NT2/D1 (cell line): ENCODE measurements around the gene MAP2.

Experiments
- DNase-seq: peaks from one replicate; pipeline ENCODE4 v3.0.0-alpha.2; 2011; ENCODE audit warnings: low read depth, low spot score
- H3K27me3 ChIP-seq: 2 replicates; pipeline ENCODE4 v1.6.0; 2011; ENCODE audit warnings: mild to moderate bottlenecking; ENCODE audit not compliant: insufficient read length, insufficient read depth
- H3K36me3 ChIP-seq: 2 replicates; pipeline ENCODE4 v1.6.1; 2011; ENCODE audit warnings: mild to moderate bottlenecking, low read length, mixed read lengths; ENCODE audit not compliant: insufficient read depth, insufficient read length
- H3K4me1 ChIP-seq: 2 replicates; pipeline ENCODE4 v1.5.1; 2011; ENCODE audit not compliant: insufficient read depth, insufficient read length
- H3K4me3 ChIP-seq: 2 replicates; pipeline ENCODE4 v1.5.1; 2011; ENCODE audit warnings: low read depth; ENCODE audit not compliant: insufficient read length
- H3K9ac ChIP-seq: 2 replicates; pipeline ENCODE4 v1.6.0; 2011; ENCODE audit warnings: low read depth; ENCODE audit not compliant: insufficient read length
- H3K9me3 ChIP-seq: 2 replicates; pipeline ENCODE4 v1.5.1; 2011; ENCODE audit warnings: mild to moderate bottlenecking, low read length; ENCODE audit not compliant: insufficient read depth
- SUZ12 ChIP-seq: IDR thresholded peaks from 2 replicates; pipeline ENCODE4 v1.6.1; 2011; ENCODE audit not compliant: insufficient read length, insufficient read depth; ENCODE audit errors: extremely low read depth
- YY1 ChIP-seq: IDR thresholded peaks from 2 replicates; pipeline ENCODE4 v1.6.1; 2011; ENCODE audit not compliant: insufficient read length, insufficient read depth
- ZNF274 ChIP-seq: IDR thresholded peaks from 2 replicates; pipeline ENCODE4 v1.6.1; 2011; ENCODE audit warnings: mild to moderate bottlenecking, low read depth, low read length

MAP2 gene

DNA sequence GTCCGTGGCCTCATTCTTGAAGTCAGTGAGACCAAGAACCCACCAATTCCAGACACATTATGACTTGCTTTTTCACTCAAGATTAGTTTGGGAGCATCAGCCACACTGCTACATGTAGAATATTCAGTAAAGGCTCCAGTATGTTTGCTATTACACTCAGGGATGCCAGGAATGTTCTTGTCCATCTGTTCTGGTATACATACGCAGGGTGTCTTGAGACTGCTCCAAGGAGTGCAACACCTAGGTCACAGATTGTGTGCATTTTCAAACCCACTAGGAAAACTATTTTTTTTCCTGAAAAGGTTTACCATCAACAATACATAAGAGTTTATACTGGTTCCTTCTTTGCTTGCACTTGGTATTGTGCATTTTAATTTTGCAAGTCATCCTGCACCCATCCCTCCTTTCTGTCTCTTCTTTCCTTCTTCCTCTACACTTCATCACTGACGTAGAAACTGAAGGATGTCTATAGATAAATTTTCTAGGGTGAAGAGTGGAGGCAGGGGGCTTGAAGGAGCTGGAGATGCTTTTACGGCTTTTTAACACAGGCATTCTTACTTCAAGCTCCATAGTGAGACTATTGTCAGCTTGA is 35.3 kb upstream of the MAP2 start:
- no peak for DNase-seq
- TF ChIP-seq YY1 (no peak), ZNF274 (no peak), SUZ12 (no peak)
- Histone ChIP-seq H3K9ac (no peak overlapping the region), H3K27me3 (no peaks in the 10 kb centered on the region), H3K4me1 (no peaks in the 10 kb centered on the region), H3K36me3 (no peaks in the 10 kb centered on the region), H3K9me3 (no peaks in the 10 kb centered on the region; the same call in 1 of the 2 replicates), H3K4me3 (no peak overlapping the region)

DNA sequence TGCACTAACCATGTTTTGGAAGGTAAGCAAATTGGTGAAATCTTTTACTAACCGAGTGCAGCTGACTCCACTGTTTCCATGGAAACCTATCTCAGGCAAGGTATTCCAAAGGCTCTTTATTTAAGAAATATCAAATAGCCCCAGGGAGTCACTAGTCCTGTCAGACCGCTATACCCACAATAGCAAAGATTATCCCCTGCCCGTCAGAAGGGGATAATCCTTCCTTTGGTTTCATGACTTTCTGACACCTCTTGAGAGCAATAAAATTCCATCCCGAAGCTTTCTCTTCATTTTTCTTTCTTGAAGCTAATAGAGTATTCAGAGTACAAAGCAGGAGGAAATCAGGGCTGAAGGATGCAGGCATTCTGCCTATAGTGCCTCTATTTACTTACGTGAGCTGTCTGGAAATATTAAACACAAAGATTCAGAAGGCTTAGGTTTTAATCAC is 34.7 kb upstream of the MAP2 start:
- H3K4me1 ChIP-seq: no peaks in the 10 kb centered on the region
- H3K9me3 ChIP-seq: no peaks in the 10 kb centered on the region; the same call in 1 of the 2 replicates
- TF ChIP-seq ZNF274 (no peak), YY1 (no peak), SUZ12 (no peak)
- no peaks in the 10 kb centered on the region for H3K36me3 ChIP-seq
- H3K9ac ChIP-seq: no peak overlapping the region
- H3K27me3 ChIP-seq: no peaks in the 10 kb centered on the region
- H3K4me3 ChIP-seq: no peak overlapping the region
- no peak for DNase-seq

DNA sequence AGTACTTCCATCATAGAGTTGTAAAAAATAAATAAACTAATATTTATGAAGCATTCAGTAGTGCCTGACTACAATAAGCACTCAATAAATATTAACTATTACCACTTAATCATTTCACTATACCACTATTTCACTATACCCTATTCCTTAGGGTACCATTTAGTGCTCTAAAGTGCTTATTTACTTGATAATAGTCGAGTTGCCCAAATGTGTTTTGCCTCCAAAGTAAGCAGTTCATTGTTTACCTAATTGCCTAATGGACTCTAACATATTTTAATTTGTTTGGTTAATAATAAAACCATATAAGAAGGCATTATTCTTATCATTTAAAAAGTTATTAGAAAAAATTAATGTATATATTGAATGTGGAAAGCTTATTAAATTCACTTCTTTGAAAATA is 33.0 kb upstream of the MAP2 start:
- no peaks in the 10 kb centered on the region for H3K27me3 ChIP-seq
- no peak overlapping the region for H3K9ac ChIP-seq
- H3K36me3 ChIP-seq: no peaks in the 10 kb centered on the region
- H3K4me1 ChIP-seq: no peaks in the 10 kb centered on the region
- DNase-seq: no peak
- H3K4me3 ChIP-seq: no peak overlapping the region
- no peaks in the 10 kb centered on the region; the same call in 1 of the 2 replicates for H3K9me3 ChIP-seq
- TF ChIP-seq SUZ12: no peak
- no peak for TF ChIP-seq ZNF274
- TF ChIP-seq YY1: no peak

DNA sequence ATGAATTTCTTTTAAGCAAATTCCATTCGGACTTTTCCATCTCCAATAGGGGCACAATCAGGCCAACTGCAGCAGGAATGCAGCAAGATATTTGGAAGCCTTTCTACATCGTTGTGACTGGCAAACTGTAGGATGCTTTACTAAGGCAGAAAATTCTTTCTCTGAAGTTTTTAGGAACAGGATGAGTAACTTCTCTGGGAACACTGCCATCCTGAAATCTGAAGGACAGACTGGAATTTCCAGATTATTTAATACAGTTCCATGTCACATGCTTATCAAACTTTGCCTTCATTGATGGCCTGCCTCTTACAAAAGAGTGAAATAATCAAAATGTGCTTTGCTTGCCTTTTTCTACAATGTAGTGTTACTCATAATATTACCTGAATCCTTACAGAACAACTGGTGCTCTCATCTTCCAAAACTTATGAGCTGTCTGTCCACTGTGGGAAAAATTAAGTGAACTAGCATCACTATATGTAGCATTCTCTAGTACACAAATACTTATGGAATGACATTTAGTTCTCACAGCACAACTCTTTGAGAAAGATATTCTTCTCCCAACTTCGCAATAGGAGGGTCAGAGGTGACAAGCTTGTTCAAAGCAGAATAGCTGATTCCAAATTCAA is 32.0 kb upstream of the MAP2 start:
- no peaks in the 10 kb centered on the region; the same call in 1 of the 2 replicates for H3K9me3 ChIP-seq
- H3K4me1 ChIP-seq: no peaks in the 10 kb centered on the region
- TF ChIP-seq ZNF274 (no peak), YY1 (no peak), SUZ12 (no peak)
- no peak overlapping the region for H3K4me3 ChIP-seq
- no peaks in the 10 kb centered on the region for H3K36me3 ChIP-seq
- H3K9ac ChIP-seq: no peak overlapping the region
- DNase-seq: no peak
- no peaks in the 10 kb centered on the region for H3K27me3 ChIP-seq

GRCh38 chr2:209395229-209395628 is 28.6 kb upstream of the MAP2 start:
- Histone ChIP-seq H3K4me3 (no peak overlapping the region), H3K9ac (no peak overlapping the region), H3K36me3 (no peaks in the 10 kb centered on the region), H3K4me1 (no peaks in the 10 kb centered on the region), H3K27me3 (no peaks in the 10 kb centered on the region), H3K9me3 (no peaks in the 10 kb centered on the region)
- no peak for DNase-seq
- TF ChIP-seq ZNF274 (no peak), SUZ12 (no peak), YY1 (no peak)

DNA sequence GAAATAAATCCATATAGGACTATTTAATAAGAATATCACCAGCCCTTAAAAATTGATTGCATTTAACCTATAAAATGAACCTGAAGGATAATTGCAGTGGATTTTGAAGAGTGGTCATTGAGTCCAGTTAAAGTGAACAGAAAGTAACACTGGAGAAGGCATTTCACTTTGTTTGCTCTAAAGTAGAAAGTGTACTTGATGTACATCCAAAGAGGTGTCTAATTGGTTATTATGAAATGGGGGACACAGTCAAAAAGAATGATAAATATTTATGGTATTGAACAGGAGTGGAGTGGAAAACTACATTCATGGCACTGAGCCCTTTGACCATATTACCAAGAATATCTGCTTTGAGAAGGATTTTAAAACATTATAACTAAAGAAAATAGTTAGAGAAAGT is 28.2 kb upstream of the MAP2 start:
- no peak overlapping the region for H3K4me3 ChIP-seq
- DNase-seq: no peak
- no peaks in the 10 kb centered on the region for H3K4me1 ChIP-seq
- H3K36me3 ChIP-seq: no peaks in the 10 kb centered on the region
- no peak overlapping the region for H3K9ac ChIP-seq
- H3K9me3 ChIP-seq: no peaks in the 10 kb centered on the region
- TF ChIP-seq SUZ12 (no peak), ZNF274 (no peak), YY1 (no peak)
- no peaks in the 10 kb centered on the region for H3K27me3 ChIP-seq

GRCh38 chr2:209398463-209398862 is 25.4 kb upstream of the MAP2 start:
- no peaks in the 10 kb centered on the region for H3K36me3 ChIP-seq
- no peaks in the 10 kb centered on the region for H3K27me3 ChIP-seq
- H3K4me1 ChIP-seq: no peaks in the 10 kb centered on the region
- H3K4me3 ChIP-seq: no peak overlapping the region
- H3K9ac ChIP-seq: no peak overlapping the region
- TF ChIP-seq YY1: no peak
- no peak for TF ChIP-seq SUZ12
- no peak for TF ChIP-seq ZNF274
- no peaks in the 10 kb centered on the region for H3K9me3 ChIP-seq
- no peak for DNase-seq
